Measurements from ENCODE around the gene LENG9.

- TF ChIP-seq CTCF (IDR thresholded peaks at IDR 0.05): no peak
- TF ChIP-seq POLR2A (IDR thresholded peaks at IDR 0.05): peak in 2 of 4 donors; percentile 83 to 87
These were observed 14.5 kb downstream of the LENG9 start, which contains the start of gene LENG8 for GRCh38 chr19:54448774-54449700.

Measured in stomach (tissue), 4 donors.